ENCODE data around the gene ART4.

Gene ART4

DNA sequence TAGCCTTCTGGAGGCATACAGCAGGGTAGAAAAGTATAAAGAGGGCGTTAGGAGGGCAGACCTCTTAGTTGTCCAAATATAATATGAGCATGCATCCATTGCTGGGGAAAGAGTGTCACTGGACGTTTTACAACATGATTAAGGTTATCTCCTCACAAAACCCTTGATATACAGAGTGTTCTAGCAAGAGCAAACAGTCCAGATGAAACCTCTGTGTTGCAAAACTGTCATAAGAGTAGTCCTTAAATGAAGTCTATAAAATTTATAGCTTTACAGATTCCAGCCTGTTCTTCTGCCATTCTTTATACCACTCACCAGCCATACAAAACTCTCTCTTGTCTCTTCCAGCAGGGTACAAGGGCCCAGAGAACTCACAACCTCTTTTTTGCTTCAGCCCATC is 61.8 kb downstream of the ART4 start:
- intact Hi-C loops (cut with DNase I; ENCODE audit: low total_unique reads): no loop called here
- Histone ChIP-seq H3K9me3 (no peaks in the 10 kb centered on the region), H3K36me3 (peaks cover 9 to 16% (median 13%) of the 10 kb centered on the region in 3 donors), H3K4me1 (peaks cover 0 to 17% (median 6%) of the 10 kb centered on the region in 4 donors), H3K4me3 (no peak overlapping the region), H3K27me3 (no peaks in the 10 kb centered on the region), H3K27ac (no peak overlapping the region)
- no peak for DNase-seq
- TF ChIP-seq, protein P1, sequence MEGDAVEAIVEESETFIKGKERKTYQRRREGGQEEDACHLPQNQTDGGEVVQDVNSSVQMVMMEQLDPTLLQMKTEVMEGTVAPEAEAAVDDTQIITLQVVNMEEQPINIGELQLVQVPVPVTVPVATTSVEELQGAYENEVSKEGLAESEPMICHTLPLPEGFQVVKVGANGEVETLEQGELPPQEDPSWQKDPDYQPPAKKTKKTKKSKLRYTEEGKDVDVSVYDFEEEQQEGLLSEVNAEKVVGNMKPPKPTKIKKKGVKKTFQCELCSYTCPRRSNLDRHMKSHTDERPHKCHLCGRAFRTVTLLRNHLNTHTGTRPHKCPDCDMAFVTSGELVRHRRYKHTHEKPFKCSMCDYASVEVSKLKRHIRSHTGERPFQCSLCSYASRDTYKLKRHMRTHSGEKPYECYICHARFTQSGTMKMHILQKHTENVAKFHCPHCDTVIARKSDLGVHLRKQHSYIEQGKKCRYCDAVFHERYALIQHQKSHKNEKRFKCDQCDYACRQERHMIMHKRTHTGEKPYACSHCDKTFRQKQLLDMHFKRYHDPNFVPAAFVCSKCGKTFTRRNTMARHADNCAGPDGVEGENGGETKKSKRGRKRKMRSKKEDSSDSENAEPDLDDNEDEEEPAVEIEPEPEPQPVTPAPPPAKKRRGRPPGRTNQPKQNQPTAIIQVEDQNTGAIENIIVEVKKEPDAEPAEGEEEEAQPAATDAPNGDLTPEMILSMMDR (IDR thresholded peaks at IDR 0.05): no peak

DNA sequence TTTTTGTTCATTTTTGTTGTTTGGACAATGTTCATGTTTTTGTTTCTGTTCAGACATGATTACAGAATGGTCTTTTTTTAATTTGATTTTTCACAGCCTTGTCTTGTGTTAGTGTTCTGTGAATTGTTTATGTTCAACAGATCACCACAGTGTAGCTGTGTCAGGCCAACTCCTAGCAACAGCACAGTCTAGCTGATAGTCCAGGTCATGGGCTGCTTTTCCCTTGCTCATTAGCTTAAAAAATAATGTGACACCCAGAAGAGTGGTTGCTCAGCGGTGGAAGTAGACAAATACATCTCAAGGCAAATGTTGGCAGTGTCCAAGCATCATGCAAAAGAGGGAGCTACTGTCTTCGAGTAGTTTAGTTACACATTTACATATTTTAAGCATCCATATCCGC is 62.5 kb downstream of the ART4 start:
- peaks cover 0 to 24% (median 13%) of the 10 kb centered on the region in 4 donors for H3K4me1 ChIP-seq
- no peaks in the 10 kb centered on the region for H3K27me3 ChIP-seq
- DNase-seq: no peak
- no peaks in the 10 kb centered on the region for H3K9me3 ChIP-seq
- H3K4me3 ChIP-seq: no peak overlapping the region
- H3K27ac ChIP-seq: no peak overlapping the region
- peaks cover 6 to 9% (median 6%) of the 10 kb centered on the region in 3 donors for H3K36me3 ChIP-seq
- intact Hi-C loops (cut with DNase I; ENCODE audit: low total_unique reads): no loop called here
- TF ChIP-seq, protein P1 (IDR thresholded peaks at IDR 0.05): no peak

DNA sequence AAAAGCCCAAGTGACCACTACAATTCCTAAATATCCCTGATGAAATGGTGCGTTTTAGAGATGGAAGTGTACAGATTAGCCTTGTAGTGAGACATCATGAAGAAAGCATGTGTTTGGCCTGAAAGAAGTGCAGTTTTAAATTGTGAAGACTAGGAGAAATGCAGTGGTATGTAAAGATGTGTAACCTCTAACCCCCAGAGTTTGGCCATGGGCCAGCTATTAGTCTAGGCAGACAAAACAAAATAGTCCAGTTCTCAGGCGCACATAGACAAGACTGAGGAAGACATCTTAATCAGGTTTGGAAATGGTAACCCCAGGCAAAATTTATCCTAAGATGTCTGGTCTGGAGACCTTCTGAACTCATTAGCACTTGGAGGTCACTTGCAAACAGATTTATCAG is 63.5 kb downstream of the ART4 start:
- intact Hi-C loops (cut with DNase I; ENCODE audit: low total_unique reads): no loop called here
- TF ChIP-seq, protein P1 (IDR thresholded peaks at IDR 0.05): no peak
- Histone ChIP-seq H3K4me3 (no peak overlapping the region), H3K36me3 (no peaks in the 10 kb centered on the region), H3K27ac (no peak overlapping the region), H3K4me1 (peaks cover 0 to 24% (median 14%) of the 10 kb centered on the region in 4 donors), H3K9me3 (no peaks in the 10 kb centered on the region), H3K27me3 (no peaks in the 10 kb centered on the region)
- DNase-seq: no peak

DNA sequence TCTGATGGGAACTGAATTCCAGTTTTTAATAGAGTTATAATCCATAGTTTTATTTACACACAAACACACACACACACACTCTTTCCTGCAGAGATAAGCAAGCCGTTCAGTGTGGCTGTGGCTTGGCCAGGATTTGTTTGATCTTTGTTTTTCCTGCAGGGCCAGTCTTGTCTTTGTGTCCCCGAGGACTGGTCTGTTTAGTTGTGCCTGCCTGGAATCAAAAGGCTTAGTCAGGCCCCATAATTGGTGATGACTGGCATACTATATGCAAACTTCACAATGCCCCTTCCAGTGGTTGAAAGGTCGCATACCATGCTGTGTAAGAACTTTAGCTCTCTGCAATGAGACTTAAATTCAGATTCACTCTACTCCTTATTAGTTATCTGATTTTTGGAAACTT is 66.1 kb downstream of the ART4 start:
- intact Hi-C loops (cut with DNase I; ENCODE audit: low total_unique reads): no loop called here
- Histone ChIP-seq H3K36me3 (no peaks in the 10 kb centered on the region), H3K27me3 (no peaks in the 10 kb centered on the region), H3K4me1 (peaks cover 0 to 31% (median 14%) of the 10 kb centered on the region in 4 donors), H3K27ac (peak overlapping the region; percentile 89 to 93), H3K4me3 (peak overlapping the region; percentile 82 to 89), H3K9me3 (no peaks in the 10 kb centered on the region)
- no peak for DNase-seq
- TF ChIP-seq, protein P1 (IDR thresholded peaks at IDR 0.05): no peak

DNA sequence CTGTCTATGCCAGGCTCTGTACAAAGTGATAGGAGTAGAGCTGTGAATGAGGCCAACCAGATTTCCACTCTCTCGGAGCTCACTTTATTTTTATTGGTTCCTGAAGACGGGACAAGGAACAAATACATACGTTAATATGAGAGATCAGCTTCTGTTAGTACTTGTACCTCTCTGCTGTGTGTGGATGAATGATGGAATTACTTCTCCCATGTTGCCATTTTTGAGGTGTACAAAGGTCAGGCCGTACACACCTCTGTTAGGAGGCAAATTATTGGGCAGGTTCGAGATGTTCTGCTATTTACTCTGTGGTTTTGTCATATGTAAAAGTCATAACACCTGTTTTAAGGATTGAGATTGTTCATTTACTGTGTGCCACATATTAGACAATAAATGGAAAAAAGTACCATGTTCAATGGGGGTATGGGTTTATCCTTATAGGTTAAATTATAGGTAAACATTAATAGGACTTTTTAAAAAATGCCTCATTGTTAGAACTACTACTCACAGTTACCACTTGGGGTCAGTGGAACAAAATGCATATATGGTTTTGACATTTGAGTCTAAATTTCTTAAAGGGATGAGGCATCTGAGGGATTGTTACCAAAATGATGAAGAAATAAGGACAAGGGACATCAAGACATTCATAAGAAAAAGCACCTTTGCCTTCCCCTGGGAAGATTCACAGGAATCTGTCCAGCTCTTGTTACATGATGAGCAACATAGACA is 66.9 kb downstream of the ART4 start:
- H3K9me3 ChIP-seq: no peaks in the 10 kb centered on the region
- H3K4me3 ChIP-seq: peak overlapping the region; percentile 82 to 89
- no peak for DNase-seq
- H3K27me3 ChIP-seq: no peaks in the 10 kb centered on the region
- intact Hi-C loops (cut with DNase I; ENCODE audit: low total_unique reads): no loop called here
- peaks cover 0 to 40% (median 14%) of the 10 kb centered on the region in 4 donors for H3K4me1 ChIP-seq
- H3K27ac ChIP-seq: peak overlapping the region; percentile 89 to 93
- TF ChIP-seq, protein P1 (IDR thresholded peaks at IDR 0.05): peak in 1 of 2 experiments; percentile 24
- no peaks in the 10 kb centered on the region for H3K36me3 ChIP-seq
